GM19395 (cell line): Measurements from ENCODE around the gene CFAP251.

Experiments
- ATAC-seq: cut with Tn5 transposase; IDR thresholded peaks from one replicate; pipeline ENCODE4 v1.9.1; 2021; ENCODE audit warnings: mild to moderate bottlenecking, moderate library complexity; ENCODE audit not compliant: unreplicated experiment

CFAP251 gene

GRCh38 chr12:122001466-122002209 is 83.2 kb downstream of the CFAP251 start:
- ATAC-seq, result no peak

- ATAC-seq, result no peak
Measured at GRCh38 chr12:122003651-122004611, 85.5 kb downstream of the CFAP251 start.

- no peak for ATAC-seq
Measured at GRCh38 chr12:122004633-122005071, 86.3 kb downstream of the CFAP251 start.

GRCh38 chr12:122005252-122005776 is 86.9 kb downstream of the CFAP251 start:
- ATAC-seq, result no peak

GRCh38 chr12:122006186-122006926 is 88.0 kb downstream of the CFAP251 start:
- ATAC-seq, result no peak

GRCh38 chr12:122009741-122010140 is 91.3 kb downstream of the CFAP251 start:
- ATAC-seq, result no peak

- no peak for ATAC-seq
Measured at GRCh38 chr12:122012184-122012583, 93.8 kb downstream of the CFAP251 start.

GRCh38 chr12:122013136-122013535 is 94.7 kb downstream of the CFAP251 start:
- ATAC-seq, result no peak

GRCh38 chr12:122013791-122014590 is 95.6 kb downstream of the CFAP251 start:
- ATAC-seq, result no peak

- ATAC-seq, result no peak
Measured at GRCh38 chr12:122014781-122015180, 96.4 kb downstream of the CFAP251 start.

GRCh38 chr12:122018457-122018856 is 100.1 kb downstream of the CFAP251 start:
- no peak for ATAC-seq

GRCh38 chr12:122018937-122019336 is 100.5 kb downstream of the CFAP251 start:
- ATAC-seq, result no peak

- ATAC-seq, result no peak
Measured at GRCh38 chr12:122020795-122021192, 102.4 kb downstream of the CFAP251 start.

- ATAC-seq, result no peak
Measured at GRCh38 chr12:122021193-122021821, 102.9 kb downstream of the CFAP251 start.

- no peak for ATAC-seq
Measured at GRCh38 chr12:122021822-122022392, 103.5 kb downstream of the CFAP251 start, which contains the start of gene BCL7A. TSS of gene BCL7A (plus strand) at chr12:122021884. CDS start at chr12:122022092, 208 bp downstream.

- no peak for ATAC-seq
Measured at GRCh38 chr12:122022393-122023338, 104.3 kb downstream of the CFAP251 start.

- ATAC-seq, result no peak
Measured at GRCh38 chr12:122023339-122024131, 105.1 kb downstream of the CFAP251 start.
